Measurements from ENCODE around the gene PTPRG. TPM values are rescaled to one million over a fixed set of nuclear protein-coding genes. Genes with fewer than 3 reads are reported as not detected.

PTPRG gene
- total RNA-seq, 1 experiment from 2014 or later = 69.3 TPM

DNA sequence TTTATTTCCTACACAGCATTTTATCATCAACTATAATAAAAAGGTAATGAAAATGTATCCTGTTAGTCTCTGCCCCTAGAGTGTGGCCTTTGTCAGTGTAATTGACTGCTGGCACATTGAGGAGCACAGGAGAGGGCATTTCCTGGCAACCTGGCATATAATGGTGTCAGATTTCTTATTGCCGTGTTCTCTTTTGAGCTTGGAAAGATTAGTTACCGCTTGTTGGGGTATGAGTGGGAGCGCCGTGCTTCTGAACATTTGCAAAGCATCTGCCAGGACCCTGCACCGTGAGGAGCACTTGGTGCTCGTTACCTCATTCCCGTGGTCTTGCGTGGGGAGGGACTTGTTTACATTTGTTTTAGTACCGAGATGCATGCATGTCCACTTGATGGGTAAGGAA lies 124.4 kb downstream of the PTPRG start:
- no peak overlapping the region for H2AFZ ChIP-seq (ENCODE audit: low read length)
- H3K27me3 ChIP-seq (ENCODE audit: insufficient read depth, low read length) = no peaks in the 10 kb centered on the region
- H3K4me1 Mint-ChIP-seq = peaks cover 89 to 92% of the 10 kb centered on the region in 2 experiments
- H4K8ac ChIP-seq (replicated peaks; ENCODE audit: insufficient read length, low read depth, low read length) = no peak overlapping the region
- no peak overlapping the region for H2AK5ac ChIP-seq (ENCODE audit: insufficient read length, low read length)
- peaks cover 46% of the 10 kb centered on the region for H3K4me1 ChIP-seq (ENCODE audit: insufficient read depth, low read length)
- no CpG with 5 or more reads among the region's 9 CpGs for WGBS (ENCODE audit: extremely low coverage, insufficient read length, low lambda C conversion rate)
- H2BK20ac ChIP-seq (ENCODE audit: low read depth, low read length, poor library complexity, severe bottlenecking) = no peak overlapping the region
- H3K79me1 ChIP-seq (ENCODE audit: insufficient read depth, low read depth, low read length, poor library complexity, severe bottlenecking) = peaks cover 4% of the 10 kb centered on the region
- H3K27ac Mint-ChIP-seq = peak overlapping the region in 1 of 3 experiments; percentile 41; a peak in 2 of 7 replicates
- DNase-seq = no peak
- H3K27ac ChIP-seq (ENCODE audit: insufficient read length, low read depth, low read length) = no peak overlapping the region
- H2BK120ac ChIP-seq (ENCODE audit: low read depth, low read length, poor library complexity, severe bottlenecking) = no peak overlapping the region
- no peak overlapping the region for H3T11ph ChIP-seq (ENCODE audit: low read length)
- TF ChIP-seq CTCF (conservative IDR thresholded peaks at IDR 0.05) = no peak
- no peak overlapping the region for H3K4me2 ChIP-seq (ENCODE audit: insufficient read depth, insufficient read length, low read length)
- H2BK5ac ChIP-seq (ENCODE audit: insufficient read length, low read length) = no peak overlapping the region
- no peak overlapping the region for H2BK12ac ChIP-seq (ENCODE audit: insufficient read length, low read depth, low read length)
- no peak overlapping the region for H3K14ac ChIP-seq (ENCODE audit: insufficient read depth, low read length)
- H3K56ac ChIP-seq (ENCODE audit: insufficient read length, low read depth, low read length) = no peak overlapping the region
- no peak overlapping the region for H3K4ac ChIP-seq (ENCODE audit: low read depth, low read length)
- no peak overlapping the region for H4K91ac ChIP-seq (ENCODE audit: insufficient read length, low read depth, low read length)
- H3K4me3 Mint-ChIP-seq = peak overlapping the region in 1 of 2 experiments; percentile 33; a peak in 1 of 5 replicates
- H3K27me3 Mint-ChIP-seq (ENCODE audit: low read depth) = peaks cover 34% of the 10 kb centered on the region
- H4K20me1 ChIP-seq (ENCODE audit: control insufficient read depth, insufficient read depth, insufficient read length) = peaks cover 2% of the 10 kb centered on the region
- no peak overlapping the region for H4K5ac ChIP-seq (ENCODE audit: insufficient read length, low read depth, low read length)
- H3K23me2 ChIP-seq (ENCODE audit: insufficient read length, low read depth, low read length, poor library complexity, severe bottlenecking) = no peaks in the 10 kb centered on the region
- H3K9ac ChIP-seq (ENCODE audit: extremely low read depth, insufficient read length, low read length) = no peak overlapping the region
- H3K36me3 Mint-ChIP-seq (ENCODE audit: insufficient read depth in 1 of 3, low read depth in 3 of 3) = peaks cover 0 to 5% (median 3%) of the 10 kb centered on the region in 3 experiments; a peak in 4 of 7 replicates
- H3K23ac ChIP-seq (ENCODE audit: insufficient read length, low read depth, low read length) = no peak overlapping the region
- H3K9me3 Mint-ChIP-seq = no peaks in the 10 kb centered on the region
- H3K18ac ChIP-seq (ENCODE audit: insufficient read length, low read depth, low read length) = no peak overlapping the region
- H2BK15ac ChIP-seq (ENCODE audit: low read depth, low read length) = no peak overlapping the region
- peaks cover 39% of the 10 kb centered on the region; the same call in 1 of the 2 replicates for H3K79me2 ChIP-seq (ENCODE audit: insufficient read depth, low read length)
- H3K9me3 ChIP-seq (ENCODE audit: control insufficient read depth, low read depth, low read length) = no peaks in the 10 kb centered on the region
